GM18870 (cell line): ENCODE measurements around the gene RADIL.

Experiments
- ATAC-seq: cut with Tn5 transposase; IDR thresholded peaks from one replicate; pipeline ENCODE4 v1.9.1; 2021; ENCODE audit warnings: moderate library complexity; ENCODE audit not compliant: unreplicated experiment

Gene RADIL

GRCh38 chr7:4856336-4857057, 27.0 kb downstream of the RADIL start:
- ATAC-seq, result no peak

DNA sequence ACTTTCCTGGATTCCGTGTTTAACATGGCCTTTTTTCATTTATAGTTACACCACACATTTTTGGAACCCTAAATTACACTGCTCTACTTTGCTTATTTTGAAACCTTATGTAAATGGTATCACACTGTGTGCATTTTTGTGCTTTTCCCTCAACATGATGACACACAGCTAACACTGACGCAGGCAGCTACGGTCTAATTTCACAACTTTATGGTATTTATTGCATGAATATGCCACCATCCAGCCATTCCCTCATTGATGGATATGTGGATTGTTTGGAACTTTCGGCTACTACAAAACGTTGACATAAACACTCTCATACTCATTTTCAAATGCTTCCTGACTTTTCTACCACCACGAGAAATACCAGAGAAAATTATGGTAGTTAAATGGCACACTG, 28.6 kb downstream of the RADIL start:
- ATAC-seq, result no peak

GRCh38 chr7:4851459-4852422, 31.8 kb downstream of the RADIL start:
- ATAC-seq, result no peak

- ATAC-seq, result no peak
Observed at GRCh38 chr7:4850262-4850795, 33.2 kb downstream of the RADIL start.

DNA sequence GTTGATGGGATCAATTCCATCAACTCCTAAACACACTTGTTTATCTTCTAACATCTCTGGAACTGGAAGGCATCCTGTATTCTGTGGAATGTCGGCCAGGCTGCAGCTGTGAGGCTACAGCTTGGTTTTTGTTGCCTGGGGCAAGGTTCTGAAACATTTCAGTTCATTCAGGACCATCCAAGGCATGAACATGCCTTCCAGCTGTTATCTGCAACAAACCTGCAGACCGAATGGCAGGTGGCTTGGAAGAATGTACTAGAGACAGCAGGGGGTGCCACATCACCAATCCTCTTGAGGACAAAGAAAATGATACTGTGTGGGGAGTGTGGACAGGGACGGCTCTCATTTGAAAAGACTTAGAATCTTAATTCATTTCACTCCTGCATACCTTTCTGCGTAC, 34.1 kb downstream of the RADIL start:
- no peak for ATAC-seq

- ATAC-seq, result no peak
Observed at GRCh38 chr7:4845740-4846142, 37.8 kb downstream of the RADIL start.

- no peak for ATAC-seq
Observed at GRCh38 chr7:4842319-4843064, 41.0 kb downstream of the RADIL start.

DNA sequence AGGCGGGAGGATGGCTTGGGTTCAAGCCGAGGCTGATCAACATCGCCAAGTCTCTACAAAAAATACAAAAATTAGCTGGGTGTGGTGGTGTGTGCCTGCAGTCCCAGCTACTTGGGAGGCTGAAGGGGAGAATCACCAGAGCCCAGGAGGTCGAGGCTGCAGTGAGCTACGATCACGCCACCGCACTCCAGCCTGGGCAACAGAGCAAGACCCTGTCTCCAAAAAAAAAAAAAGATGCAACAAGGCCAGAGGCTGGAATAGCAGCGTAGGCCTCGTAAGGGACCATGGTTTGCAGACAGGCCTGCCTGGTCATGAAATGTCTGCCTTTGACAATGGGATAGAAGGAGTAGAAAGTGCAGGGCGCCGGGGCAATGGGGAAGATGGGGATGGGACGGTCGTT, 41.7 kb downstream of the RADIL start:
- ATAC-seq, result no peak

GRCh38 chr7:4841007-4841784, 42.3 kb downstream of the RADIL start:
- ATAC-seq, result no peak

- no peak for ATAC-seq
Observed at GRCh38 chr7:4840079-4840501, 43.4 kb downstream of the RADIL start.

- ATAC-seq, result no peak
Observed at GRCh38 chr7:4838626-4839334, 44.7 kb downstream of the RADIL start.

DNA sequence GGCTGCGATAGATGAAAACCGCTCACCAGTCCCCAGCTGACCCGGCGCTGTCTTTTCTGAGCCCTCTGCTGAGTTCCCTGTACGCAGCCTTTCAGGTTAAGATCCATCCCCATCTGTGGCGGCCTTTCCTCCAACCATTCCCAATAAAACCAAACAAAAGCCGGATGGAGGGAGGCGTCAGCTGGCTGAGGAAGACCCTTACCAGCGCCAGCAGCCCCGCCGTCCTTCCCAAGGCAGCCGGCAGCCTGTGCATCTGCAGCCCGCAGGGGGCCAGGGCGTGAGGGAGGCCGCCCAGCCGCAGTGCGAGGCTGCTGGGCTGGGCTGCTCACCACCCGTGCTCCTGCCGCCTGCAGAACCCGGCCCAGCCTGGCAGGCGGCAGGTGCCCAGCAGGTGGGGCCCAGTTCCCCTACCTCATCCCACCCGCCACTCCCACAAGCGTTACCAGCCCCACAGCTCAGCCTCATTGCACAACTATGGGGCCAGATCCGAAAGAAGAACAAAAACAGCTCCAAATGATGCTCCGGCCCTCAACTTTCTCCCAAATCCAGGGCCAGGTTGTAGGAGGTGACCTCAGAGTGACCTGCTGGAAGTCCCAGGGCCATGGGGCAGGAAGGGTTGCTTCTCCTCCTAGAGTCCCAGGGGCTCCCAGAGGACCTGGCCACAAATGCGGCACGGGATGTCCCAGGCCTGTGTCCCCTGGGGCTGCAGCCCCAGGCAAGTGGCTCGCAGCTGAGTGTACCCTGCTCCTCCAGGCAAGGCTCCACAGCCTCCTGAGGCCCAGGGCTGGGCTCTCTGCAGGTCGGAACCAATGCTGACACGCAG, 45.5 kb downstream of the RADIL start:
- no peak for ATAC-seq

DNA sequence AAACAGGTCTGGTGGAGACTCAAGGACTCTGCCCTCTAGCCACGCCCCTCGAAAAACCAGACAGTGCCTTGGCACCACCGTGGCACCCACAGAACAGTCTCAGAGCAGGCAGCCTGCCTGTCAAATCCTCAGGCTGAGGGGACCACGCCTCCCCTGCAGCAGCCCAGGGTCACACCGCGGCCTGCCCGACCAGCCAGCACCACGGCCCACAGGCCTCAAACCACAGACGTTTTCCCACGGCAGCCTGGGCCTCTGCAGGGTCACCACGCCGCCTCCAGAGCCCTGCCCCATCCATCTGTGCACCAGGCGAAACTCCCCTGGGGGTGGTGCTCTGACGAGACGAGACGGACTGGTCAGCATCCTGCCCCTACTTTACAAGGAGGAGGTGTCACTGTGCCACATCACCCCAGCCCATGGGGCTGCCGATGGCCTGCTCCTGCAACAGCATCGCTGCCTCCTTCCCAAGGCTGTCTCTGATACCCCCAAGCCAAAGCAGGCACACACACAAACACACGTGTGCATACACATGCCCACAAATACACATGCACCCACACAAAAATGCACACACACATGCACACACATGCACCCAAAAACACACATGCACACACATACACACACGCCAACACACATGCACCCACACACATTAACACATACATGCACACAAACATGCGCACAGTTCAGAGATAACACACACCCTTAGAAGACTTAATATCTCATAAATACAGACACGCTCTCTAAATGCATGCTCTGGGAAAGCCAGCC, 46.3 kb downstream of the RADIL start:
- no peak for ATAC-seq

GRCh38 chr7:4836206-4836661, 47.3 kb downstream of the RADIL start:
- ATAC-seq, result no peak

DNA sequence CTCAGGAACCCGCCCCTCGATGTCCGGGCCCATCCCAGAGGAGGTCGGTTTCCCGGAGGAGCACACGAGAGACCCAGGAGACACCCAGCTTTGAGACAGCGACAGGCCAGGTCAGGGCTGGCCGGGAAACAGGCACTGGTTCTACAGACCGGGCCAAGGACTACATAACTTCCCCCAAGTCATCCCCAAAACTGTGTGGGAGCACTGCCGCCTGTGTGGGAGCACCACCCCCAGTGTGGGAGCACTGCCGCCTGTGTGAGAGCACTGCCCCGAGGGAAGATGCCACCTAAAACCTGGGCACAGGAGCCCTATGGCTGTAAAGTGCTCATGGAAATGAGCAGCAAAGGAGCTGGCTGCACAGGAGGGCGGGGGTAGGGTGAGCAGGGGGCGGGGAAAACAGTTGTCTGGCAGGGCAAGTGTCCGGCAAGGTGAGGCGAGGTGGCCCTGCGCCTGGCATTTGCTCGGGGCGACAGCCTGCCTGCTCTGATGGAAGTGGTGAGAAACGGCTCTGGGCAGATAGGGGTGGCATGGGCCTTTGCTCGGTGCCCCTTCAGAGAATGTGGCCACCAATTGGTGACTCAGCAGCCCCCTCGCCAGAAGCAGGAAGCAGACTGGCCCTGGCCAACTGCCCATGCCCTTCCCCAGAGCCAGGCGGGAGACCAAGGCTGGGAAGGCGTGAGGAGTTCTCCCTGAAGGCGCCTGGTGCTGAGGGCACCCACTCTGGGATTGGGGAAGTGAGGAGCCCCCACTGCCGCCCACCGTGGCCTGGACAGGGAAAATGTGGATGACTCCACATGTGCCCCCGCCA, 47.9 kb downstream of the RADIL start:
- ATAC-seq, result no peak

DNA sequence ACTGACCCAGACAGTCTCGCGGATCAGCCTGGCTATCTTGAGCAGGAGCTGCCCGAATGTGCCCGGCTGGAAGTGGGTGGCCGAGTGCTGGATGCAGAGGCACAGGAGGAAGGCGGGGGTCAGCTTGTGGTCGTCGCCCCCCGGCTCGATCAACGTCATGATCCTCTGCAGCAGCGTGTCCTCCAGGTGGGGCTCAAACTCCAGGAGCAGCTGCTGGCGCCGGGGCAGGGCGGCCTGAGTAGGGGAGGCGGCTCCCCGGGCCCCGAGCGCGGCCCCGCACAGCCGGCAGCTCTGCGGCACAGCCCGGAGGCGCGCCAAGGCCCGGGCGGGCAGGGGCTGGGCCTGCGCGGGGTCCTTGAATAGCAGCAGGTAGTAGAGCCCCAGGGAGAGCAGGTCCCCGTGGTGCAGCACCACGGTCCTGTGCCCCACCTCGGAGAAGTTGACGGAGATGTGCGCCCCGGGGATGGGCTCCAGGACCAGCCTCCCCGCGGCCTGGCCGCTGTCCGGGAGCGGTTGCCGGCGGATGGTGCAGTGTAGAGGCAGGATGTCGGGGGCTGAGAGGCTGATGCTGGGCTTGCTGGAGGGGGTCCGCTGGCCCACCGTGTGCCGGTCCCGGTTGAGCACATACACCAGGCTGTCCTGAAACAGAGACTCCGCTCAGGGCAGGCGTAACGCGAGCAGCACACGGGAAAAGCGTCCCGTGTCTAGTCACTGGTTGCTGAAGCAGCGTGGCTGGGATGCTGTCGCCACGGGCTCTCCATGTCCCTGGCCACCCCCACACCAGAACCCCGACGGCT, 48.7 kb downstream of the RADIL start:
- no peak for ATAC-seq
